Natural killer cell treated with Interleukin-12 subunit alpha and Interleukin-12 subunit beta and Interleukin-15 and Interleukin-18, amount 100 ng/mL, for 72 hours (primary cell): ENCODE measurements around the gene NOTCH1. TPM values are rescaled to one million over a fixed set of nuclear protein-coding genes. Genes with fewer than 3 reads are reported as not detected.

Experiments used
- total RNA-seq, 2 donors: library from RNA; stranded (reverse); gene quantifications; one replicate each; pipeline ENCODE4 v1.2.3, GENCODE V29; 2022

NOTCH1 gene
- total RNA-seq, 2 donors from 2014 or later, result 57.3 to 85.0 TPM

Other genes with a start within 250 kb of the NOTCH1 start
- not detected for gene CCDC187, start 242.0 kb downstream of the NOTCH1 start, total RNA-seq
- 1 to 10 TPM; 1.7 to 2.3 TPM for gene GPSM1, start 218.5 kb downstream of the NOTCH1 start, total RNA-seq
- 10 to 100 TPM; 30.0 to 41.2 TPM for gene DNLZ, start 182.3 kb downstream of the NOTCH1 start, total RNA-seq
- gene CARD9, start 172.4 kb downstream of the NOTCH1 start, total RNA-seq, result 1 to 10 TPM; 2.8 to 9.4 TPM
- gene SNAPC4, start 145.9 kb downstream of the NOTCH1 start, total RNA-seq, result 10 to 100 TPM; 11.3 to 48.5 TPM
- 10 to 100 TPM; 24.1 to 86.6 TPM for gene ENTR1, start 135.4 kb downstream of the NOTCH1 start, total RNA-seq
- gene PMPCA, start 135.4 kb downstream of the NOTCH1 start, total RNA-seq, result 100 to 1,000 TPM in 1 of 2 donors, 10 to 100 TPM in 1; 66.2 to 107 TPM
- gene INPP5E, start 106.2 kb downstream of the NOTCH1 start, total RNA-seq, result 10 to 100 TPM; 10.4 to 18.1 TPM
- gene SEC16A, start 63.0 kb downstream of the NOTCH1 start, total RNA-seq, result 100 to 1,000 TPM; 104 to 121 TPM
- under 1 TPM; 0.36 to 0.52 TPM for gene EGFL7, start 116.9 kb upstream of the NOTCH1 start, total RNA-seq
- 1 to 10 TPM; 6.1 to 8.9 TPM for gene AGPAT2, start 141.4 kb upstream of the NOTCH1 start, total RNA-seq
- gene DIPK1B, start 166.5 kb upstream of the NOTCH1 start, total RNA-seq, result not detected
- under 1 TPM; 0.21 to 0.45 TPM for gene LCN10, start 196.9 kb upstream of the NOTCH1 start, total RNA-seq
- not detected for gene LCN6, start 202.5 kb upstream of the NOTCH1 start, total RNA-seq
- gene LCN8, start 212.2 kb upstream of the NOTCH1 start, total RNA-seq, result not detected
- not detected for gene LCN15, start 218.5 kb upstream of the NOTCH1 start, total RNA-seq
- gene TMEM141, start 245.3 kb upstream of the NOTCH1 start, total RNA-seq, result 10 to 100 TPM; 31.9 to 50.5 TPM